CD14-positive monocyte (primary cell): ENCODE results near the gene OPTC. TPM values are rescaled to one million over a fixed set of nuclear protein-coding genes. Genes with fewer than 3 reads are reported as not detected.

ENCODE experiments used
- DNase-seq, 3 donors: peaks; one replicate each; pipeline ENCODE4 v3.0.0-alpha.2; 2011 to 2022
- H2AFZ ChIP-seq: 2 replicates; pipeline ENCODE4 v1.6.0; 2012; ENCODE audit warnings: mild to moderate bottlenecking, low read depth, low read length, inconsistent platforms; ENCODE audit not compliant: insufficient read depth, poor library complexity, severe bottlenecking
- H3K27ac ChIP-seq, 2 donors: 1 replicate in 1 of 2; 2 replicates in 1 of 2; pipeline ENCODE4 v1.5.1; 2012 to 2013; ENCODE audit warnings: low read length in 2 of 2, control low read depth in 1 of 2, inconsistent platforms in 1 of 2, low read depth in 1 of 2, mild to moderate bottlenecking in 1 of 2
- H3K27me3 ChIP-seq, 2 donors: one replicate each; pipeline versions ENCODE4 v1.6.0 to v1.6.1; 2011 to 2013; ENCODE audit warnings: low read length in 2 of 2; ENCODE audit not compliant: control insufficient read depth in 2 of 2, insufficient read depth in 2 of 2
- H3K36me3 ChIP-seq, 2 donors: replicated peaks in 1 of 2; 1 replicate in 1 of 2; 2 replicates in 1 of 2; pipeline versions ENCODE4 v1.5.1 to v1.6.1; 2012 to 2013; ENCODE audit warnings: low read length in 2 of 2, control low read depth in 1 of 2, inconsistent platforms in 1 of 2, mild to moderate bottlenecking in 1 of 2; ENCODE audit not compliant: insufficient read depth in 2 of 2, control insufficient read depth in 1 of 2
- H3K4me1 ChIP-seq, 2 donors: 1 replicate in 1 of 2; 2 replicates in 1 of 2; pipeline versions ENCODE4 v1.5.1 to v1.6.1; 2012 to 2013; ENCODE audit warnings: low read length in 2 of 2, control low read depth in 1 of 2, inconsistent platforms in 1 of 2, mild to moderate bottlenecking in 1 of 2, moderate library complexity in 1 of 2; ENCODE audit not compliant: insufficient read depth in 2 of 2, control insufficient read depth in 1 of 2
- H3K4me2 ChIP-seq: replicated peaks from 2 replicates; pipeline ENCODE3; 2012; ENCODE audit warnings: low read length, moderate library complexity, mild to moderate bottlenecking; ENCODE audit not compliant: poor library complexity, severe bottlenecking; ENCODE audit errors: extremely low read depth
- H3K4me3 ChIP-seq, 3 experiments: fragments of 200-600 bp in 1 of 3; sonication (generic) in 1 of 3; replicated peaks in 1 of 3; 1 replicate in 2 of 3; 2 replicates in 1 of 3; pipeline ENCODE4 v1.5.1; 2011 to 2013; ENCODE audit warnings: low read length in 3 of 3, mild to moderate bottlenecking in 3 of 3, control low read depth in 2 of 3, low read depth in 2 of 3, inconsistent platforms in 1 of 3, moderate library complexity in 1 of 3
- H3K79me2 ChIP-seq: 2 replicates; pipeline ENCODE4 v1.6.0; 2012; ENCODE audit warnings: mild to moderate bottlenecking, control low read depth, inconsistent platforms, low read length, moderate library complexity; ENCODE audit not compliant: insufficient read depth
- H3K9ac ChIP-seq: 2 replicates; pipeline ENCODE4 v1.6.0; 2017; ENCODE audit warnings: low read length, mild to moderate bottlenecking; ENCODE audit not compliant: insufficient read depth, poor library complexity, severe bottlenecking
- H3K9me3 ChIP-seq, 2 donors: replicated peaks in 1 of 2; 1 replicate in 1 of 2; 2 replicates in 1 of 2; pipeline versions ENCODE4 v1.5.1 to v1.6.1; 2012 to 2013; ENCODE audit warnings: low read length in 2 of 2, control low read depth in 1 of 2; ENCODE audit not compliant: control insufficient read depth in 1 of 2, insufficient read depth in 1 of 2
- H4K20me1 ChIP-seq: 2 replicates; pipeline ENCODE4 v1.6.0; 2012; ENCODE audit warnings: mild to moderate bottlenecking, low read length, control low read depth, moderate library complexity; ENCODE audit not compliant: insufficient read depth
- H3K27ac Mint-ChIP-seq, 7 donors: one replicate each; pipeline ENCODE4 v1.8.0; 2020; ENCODE audit warnings: mild to moderate bottlenecking in 7 of 7, mixed read lengths in 7 of 7, moderate library complexity in 6 of 7, inconsistent platforms in 2 of 7
- H3K27me3 Mint-ChIP-seq, 3 donors: one replicate each; pipeline ENCODE4 v1.8.0; 2021 to 2022; ENCODE audit warnings: low read depth in 3 of 3, mild to moderate bottlenecking in 3 of 3, mixed read lengths in 3 of 3, moderate library complexity in 3 of 3, inconsistent platforms in 1 of 3
- H3K36me3 Mint-ChIP-seq, 2 donors: one replicate each; pipeline ENCODE4 v1.8.0; 2020; ENCODE audit warnings: mixed read lengths in 2 of 2, inconsistent platforms in 1 of 2, mild to moderate bottlenecking in 1 of 2
- H3K4me1 Mint-ChIP-seq: one replicate; pipeline ENCODE4 v1.8.0; 2020; ENCODE audit warnings: mild to moderate bottlenecking, mixed read lengths
- H3K4me3 Mint-ChIP-seq, 2 donors: one replicate each; pipeline ENCODE4 v1.8.0; 2020; ENCODE audit warnings: mild to moderate bottlenecking in 2 of 2, mixed read lengths in 2 of 2, moderate library complexity in 1 of 2
- H3K9me3 Mint-ChIP-seq, 7 donors: one replicate each; pipeline ENCODE4 v1.8.0; 2020 to 2022; ENCODE audit warnings: mixed read lengths in 7 of 7, mild to moderate bottlenecking in 6 of 7, moderate library complexity in 6 of 7, inconsistent platforms in 2 of 7
- CTCF ChIP-seq: fragments of 200-600 bp; IDR thresholded peaks from one replicate; pipeline ENCODE4 v1.8.0; 2022; ENCODE audit warnings: antibody characterized with exemption, mild to moderate bottlenecking
- WGBS: methylation state at CpG from one replicate; pipeline ENCODE4 v1.1.5; 2013; ENCODE audit warnings: missing lambda C conversion rate; ENCODE audit not compliant: insufficient coverage; 5-methylcytosine and 5-hydroxymethylcytosine counted together
- intact Hi-C, 2 donors: fragments of 100-400 bp; cut with micrococcal nuclease; formaldehyde crosslinking; loops; one replicate each; pipeline versions ENCODE4 v1.15.0 to v1.15.1; 2023
- polyA plus RNA-seq, 3 donors: library from polyadenylated mRNA; depleted of rRNA in 1 of 3; unstranded in 2 of 3; stranded (reverse) in 1 of 3; fragments of 300-500 nt in 2 of 3; fragments of >200 nt in 1 of 3; fragmentation: Illumina TruSeq in 2 of 3; gene quantifications; 1 replicate in 2 of 3; 2 replicates in 1 of 3; pipeline ENCODE4 v1.2.3, GENCODE V29; 2012 to 2021

The OPTC gene
- polyA plus RNA-seq, 3 donors = not detected

GRCh38 chr1:203464743-203465142, 29.2 kb upstream of the OPTC start:
- DNase-seq = no peak
- Histone ChIP-seq H3K4me3 (no peak overlapping the region), H3K27me3 (no peaks in the 10 kb centered on the region), H3K79me2 (no peaks in the 10 kb centered on the region), H3K4me1 (no peaks in the 10 kb centered on the region), H3K4me2 (no peak overlapping the region), H2AFZ (no peak overlapping the region), H3K27ac (no peak overlapping the region), H3K36me3 (no peaks in the 10 kb centered on the region), H3K9ac (no peak overlapping the region), H4K20me1 (no peaks in the 10 kb centered on the region), H3K9me3 (no peaks in the 10 kb centered on the region)
- no peak for TF ChIP-seq CTCF
- Mint-ChIP-seq H3K27ac (no peak overlapping the region), H3K9me3 (no peaks in the 10 kb centered on the region), H3K4me1 (peaks cover 4% of the 10 kb centered on the region), H3K27me3 (peaks cover 6 to 11% (median 9%) of the 10 kb centered on the region in 3 donors), H3K4me3 (no peak overlapping the region), H3K36me3 (no peaks in the 10 kb centered on the region)
- WGBS = 92% methylated on average over 3 of the region's 3 CpGs
- intact Hi-C loops = no loop called here

GRCh38 chr1:203465146-203465798, 28.7 kb upstream of the OPTC start:
- no peak overlapping the region for H3K4me3 ChIP-seq
- H3K36me3 ChIP-seq = no peaks in the 10 kb centered on the region
- Mint-ChIP-seq H3K9me3 (no peaks in the 10 kb centered on the region), H3K36me3 (no peaks in the 10 kb centered on the region), H3K27me3 (peaks cover 6 to 13% (median 11%) of the 10 kb centered on the region in 3 donors), H3K27ac (no peak overlapping the region), H3K4me1 (peaks cover 8% of the 10 kb centered on the region), H3K4me3 (no peak overlapping the region)
- H4K20me1 ChIP-seq = no peaks in the 10 kb centered on the region
- H3K9me3 ChIP-seq = no peaks in the 10 kb centered on the region
- H3K4me1 ChIP-seq = no peaks in the 10 kb centered on the region
- no peaks in the 10 kb centered on the region for H3K27me3 ChIP-seq
- no peak overlapping the region for H2AFZ ChIP-seq
- WGBS = 98% methylated on average over 8 of the region's 11 CpGs
- no peak for TF ChIP-seq CTCF
- intact Hi-C loops = no loop called here
- H3K27ac ChIP-seq = no peak overlapping the region
- H3K9ac ChIP-seq = no peak overlapping the region
- H3K79me2 ChIP-seq = no peaks in the 10 kb centered on the region
- no peak for DNase-seq
- no peak overlapping the region for H3K4me2 ChIP-seq
